ENCODE measurements around the gene CBFA2T2.

CBFA2T2 gene

GRCh38 chr20:33474097-33474873 lies 15.6 kb upstream of the CBFA2T2 start:
- no peaks in the 10 kb centered on the region for H3K9me3 ChIP-seq (ENCODE audit: insufficient read depth, low read length, severe bottlenecking)
- no peak overlapping the region for H3K4me3 ChIP-seq (ENCODE audit: low read depth in 1 of 2, low read length in 2 of 2)
- ATAC-seq (ENCODE audit: insufficient read depth, low read depth) = no peak
- H3K4me1 ChIP-seq (ENCODE audit: insufficient read depth, low read length) = no peaks in the 10 kb centered on the region
- H3K9ac ChIP-seq (ENCODE audit: low read depth, low read length) = no peak overlapping the region
- no peak for TF ChIP-seq CTCF (IDR thresholded peaks at IDR 0.05; ENCODE audit: borderline replicate concordance, extremely low read depth, low read length, poor library complexity, severe bottlenecking)
- no peaks in the 10 kb centered on the region for H3K27me3 ChIP-seq (ENCODE audit: insufficient read depth, low read length, poor library complexity)
- no peaks in the 10 kb centered on the region for H4K20me1 ChIP-seq (ENCODE audit: insufficient read depth, low read length)
- no peak overlapping the region for H3K27ac ChIP-seq (ENCODE audit: low read length)
- H2AFZ ChIP-seq (ENCODE audit: low read depth, low read length) = no peak overlapping the region
- no peak overlapping the region for H3K4me2 ChIP-seq (ENCODE audit: insufficient read depth, low read length)
- no peaks in the 10 kb centered on the region for H3K36me3 ChIP-seq (ENCODE audit: insufficient read depth, low read length)
- no peaks in the 10 kb centered on the region for H3K79me2 ChIP-seq (ENCODE audit: insufficient read depth, low read length)
- no peak for DNase-seq

- Histone ChIP-seq H3K4me3 (ENCODE audit: low read depth in 1 of 2, low read length in 2 of 2) (no peak overlapping the region), H3K4me1 (ENCODE audit: insufficient read depth, low read length) (no peaks in the 10 kb centered on the region), H3K27me3 (ENCODE audit: insufficient read depth, low read length, poor library complexity) (no peaks in the 10 kb centered on the region), H2AFZ (ENCODE audit: low read depth, low read length) (no peak overlapping the region), H3K27ac (ENCODE audit: low read length) (no peak overlapping the region), H3K79me2 (ENCODE audit: insufficient read depth, low read length) (no peaks in the 10 kb centered on the region), H4K20me1 (ENCODE audit: insufficient read depth, low read length) (no peaks in the 10 kb centered on the region), H3K4me2 (ENCODE audit: insufficient read depth, low read length) (no peak overlapping the region), H3K9ac (ENCODE audit: low read depth, low read length) (no peak overlapping the region), H3K36me3 (ENCODE audit: insufficient read depth, low read length) (no peaks in the 10 kb centered on the region), H3K9me3 (ENCODE audit: insufficient read depth, low read length, severe bottlenecking) (no peaks in the 10 kb centered on the region)
- TF ChIP-seq EZH2 (IDR thresholded peaks at IDR 0.05; ENCODE audit: borderline replicate concordance, low read depth, low read length, severe bottlenecking) (no peak), CTCF (IDR thresholded peaks at IDR 0.05; ENCODE audit: borderline replicate concordance, extremely low read depth, low read length, poor library complexity, severe bottlenecking) (no peak)
- ATAC-seq (ENCODE audit: insufficient read depth, low read depth) = no peak
- no peak for DNase-seq
Measured at GRCh38 chr20:33474963-33475362, 14.9 kb upstream of the CBFA2T2 start.

GRCh38 chr20:33475381-33476152 lies 14.3 kb upstream of the CBFA2T2 start:
- DNase-seq (no peak), ATAC-seq (ENCODE audit: insufficient read depth, low read depth) (no peak)
- no peak overlapping the region for H2AFZ ChIP-seq (ENCODE audit: low read depth, low read length)
- TF ChIP-seq EZH2 (IDR thresholded peaks at IDR 0.05; ENCODE audit: borderline replicate concordance, low read depth, low read length, severe bottlenecking) (no peak), CTCF (IDR thresholded peaks at IDR 0.05; ENCODE audit: borderline replicate concordance, extremely low read depth, low read length, poor library complexity, severe bottlenecking) (no peak)
- no peak overlapping the region for H3K4me3 ChIP-seq (ENCODE audit: low read depth in 1 of 2, low read length in 2 of 2)
- H3K9me3 ChIP-seq (ENCODE audit: insufficient read depth, low read length, severe bottlenecking) = no peaks in the 10 kb centered on the region
- H3K79me2 ChIP-seq (ENCODE audit: insufficient read depth, low read length) = no peaks in the 10 kb centered on the region
- H3K4me1 ChIP-seq (ENCODE audit: insufficient read depth, low read length) = no peaks in the 10 kb centered on the region
- no peak overlapping the region for H3K4me2 ChIP-seq (ENCODE audit: insufficient read depth, low read length)
- H3K9ac ChIP-seq (ENCODE audit: low read depth, low read length) = no peak overlapping the region
- no peak overlapping the region for H3K27ac ChIP-seq (ENCODE audit: low read length)
- H3K27me3 ChIP-seq (ENCODE audit: insufficient read depth, low read length, poor library complexity) = no peaks in the 10 kb centered on the region
- H4K20me1 ChIP-seq (ENCODE audit: insufficient read depth, low read length) = no peaks in the 10 kb centered on the region
- H3K36me3 ChIP-seq (ENCODE audit: insufficient read depth, low read length) = no peaks in the 10 kb centered on the region

Measured in DND-41 (cell line).